GM21825 (cell line): ENCODE measurements around the gene PNRC2.
"Not testable (repeated sequence)": the region's sequence is repeated elsewhere in the genome, so short reads cannot be mapped to it uniquely, and the experiment has no call there.

ENCODE experiments used
- ATAC-seq: cut with Tn5 transposase; IDR thresholded peaks from one replicate; pipeline ENCODE4 v1.9.1; 2021; ENCODE audit warnings: mild to moderate bottlenecking, moderate library complexity; ENCODE audit not compliant: unreplicated experiment

Gene PNRC2

DNA sequence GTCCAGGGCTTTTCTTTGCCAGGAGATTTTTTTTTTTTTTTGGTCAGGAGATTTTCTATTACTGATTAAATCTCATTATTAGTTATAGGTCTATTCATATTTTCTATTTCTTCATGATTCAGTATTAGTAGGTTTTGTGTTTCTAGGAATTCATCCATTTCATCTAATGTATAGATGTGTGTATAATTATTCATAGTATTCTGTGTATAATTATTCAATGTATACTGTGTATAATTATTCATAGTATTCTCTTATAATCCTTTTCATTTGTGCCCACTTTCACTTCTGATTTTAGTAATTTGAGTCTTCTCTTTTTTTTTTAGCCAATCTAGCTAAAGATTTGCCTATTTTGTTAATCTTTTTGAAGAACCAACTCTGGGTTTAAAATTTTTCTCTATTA, 12.3 kb upstream of the PNRC2 start:
- ATAC-seq, result no peak

- no peak for ATAC-seq
Observed at GRCh38 chr1:23953020-23953419, 6.6 kb upstream of the PNRC2 start.

GRCh38 chr1:23957096-23957495, 2.5 kb upstream of the PNRC2 start:
- ATAC-seq, result no peak

GRCh38 chr1:23958040-23958809, 1.4 kb upstream of the PNRC2 start:
- ATAC-seq, result not testable (repeated sequence)

GRCh38 chr1:23958810-23959460, 693 bp upstream of the PNRC2 start:
- ATAC-seq, result peak; percentile 48

DNA sequence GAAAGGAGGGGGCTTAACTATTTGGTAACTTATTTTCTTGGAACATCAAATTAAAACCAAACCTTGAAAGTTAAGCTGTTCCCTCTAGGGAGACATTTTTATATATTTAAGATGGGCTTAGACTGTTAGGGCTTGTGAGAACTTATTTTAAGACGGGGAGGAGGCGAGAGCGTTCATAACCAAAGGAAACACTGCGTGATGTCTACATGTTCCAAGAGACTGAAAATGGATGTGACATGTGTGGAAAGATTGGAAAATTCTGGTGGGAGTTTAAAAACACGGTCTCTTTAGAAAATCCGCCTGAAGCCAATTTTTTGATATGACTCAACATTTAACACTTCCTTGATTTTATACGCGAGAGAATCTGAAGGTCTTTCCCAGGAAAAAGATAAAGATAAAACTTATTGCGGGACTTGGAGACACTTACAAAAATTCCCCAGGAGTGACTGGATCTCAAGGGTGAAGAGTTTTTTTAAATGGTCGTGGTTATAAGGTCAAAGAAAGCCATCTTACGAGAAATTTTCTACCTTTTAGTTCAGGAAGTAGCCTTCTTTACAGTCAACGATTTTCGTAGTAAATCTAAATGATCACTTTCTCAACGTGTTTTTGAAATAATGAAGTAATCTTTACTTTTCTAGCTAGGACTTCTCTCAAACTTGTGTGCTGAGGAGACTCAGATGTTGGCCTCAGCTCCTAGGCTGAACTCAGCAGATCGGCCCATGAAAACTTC, 828 bp downstream of the PNRC2 start:
- no peak for ATAC-seq

DNA sequence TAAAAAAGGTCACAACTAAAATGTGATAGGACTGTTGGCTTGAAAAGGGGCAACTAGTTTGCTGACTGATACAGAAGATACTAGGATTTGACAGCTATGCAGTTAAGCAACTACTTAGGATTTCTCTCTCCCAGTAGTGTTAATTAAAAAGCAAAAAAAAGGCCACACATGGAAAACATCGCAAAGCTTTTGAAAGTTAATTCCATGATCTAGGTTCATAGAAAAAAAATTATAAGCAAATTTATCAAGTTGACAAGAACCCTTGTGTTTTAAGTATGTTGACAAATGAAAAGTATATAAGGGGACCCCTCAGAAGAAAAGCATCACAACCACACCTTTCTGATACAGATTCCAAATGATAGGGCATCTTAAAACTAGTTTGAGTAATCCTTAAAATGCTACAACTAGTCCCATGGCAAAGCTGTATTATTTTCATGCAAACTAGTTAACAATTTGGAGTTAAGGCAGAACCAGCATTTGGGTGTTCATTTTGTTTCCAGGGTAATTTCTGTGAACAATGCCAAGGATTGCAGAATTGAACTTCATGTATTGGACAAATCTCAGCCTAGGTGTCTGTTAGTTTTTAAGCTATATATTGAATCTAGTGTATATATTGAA, 4.1 kb downstream of the PNRC2 start:
- no peak for ATAC-seq

DNA sequence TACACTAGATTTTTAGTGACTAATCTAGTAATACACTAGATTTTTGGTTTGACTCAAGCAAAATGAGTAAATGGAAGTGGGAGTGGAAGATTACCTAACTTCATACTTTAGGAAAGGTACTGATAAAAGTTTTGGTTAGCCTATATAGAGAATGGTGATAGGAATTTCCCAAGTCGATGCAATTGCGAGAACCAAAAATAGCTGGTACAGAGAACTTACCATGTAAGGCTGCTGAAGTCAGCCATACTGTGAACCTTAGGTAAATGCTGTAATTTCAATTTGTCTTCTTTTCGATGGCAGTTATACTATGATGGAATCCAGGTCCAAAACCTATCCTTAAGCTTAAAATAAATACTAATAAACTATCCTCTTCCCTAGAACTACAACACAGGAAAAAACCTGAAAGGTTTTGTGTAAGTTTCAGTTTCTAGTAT, 4.6 kb downstream of the PNRC2 start:
- no peak for ATAC-seq

DNA sequence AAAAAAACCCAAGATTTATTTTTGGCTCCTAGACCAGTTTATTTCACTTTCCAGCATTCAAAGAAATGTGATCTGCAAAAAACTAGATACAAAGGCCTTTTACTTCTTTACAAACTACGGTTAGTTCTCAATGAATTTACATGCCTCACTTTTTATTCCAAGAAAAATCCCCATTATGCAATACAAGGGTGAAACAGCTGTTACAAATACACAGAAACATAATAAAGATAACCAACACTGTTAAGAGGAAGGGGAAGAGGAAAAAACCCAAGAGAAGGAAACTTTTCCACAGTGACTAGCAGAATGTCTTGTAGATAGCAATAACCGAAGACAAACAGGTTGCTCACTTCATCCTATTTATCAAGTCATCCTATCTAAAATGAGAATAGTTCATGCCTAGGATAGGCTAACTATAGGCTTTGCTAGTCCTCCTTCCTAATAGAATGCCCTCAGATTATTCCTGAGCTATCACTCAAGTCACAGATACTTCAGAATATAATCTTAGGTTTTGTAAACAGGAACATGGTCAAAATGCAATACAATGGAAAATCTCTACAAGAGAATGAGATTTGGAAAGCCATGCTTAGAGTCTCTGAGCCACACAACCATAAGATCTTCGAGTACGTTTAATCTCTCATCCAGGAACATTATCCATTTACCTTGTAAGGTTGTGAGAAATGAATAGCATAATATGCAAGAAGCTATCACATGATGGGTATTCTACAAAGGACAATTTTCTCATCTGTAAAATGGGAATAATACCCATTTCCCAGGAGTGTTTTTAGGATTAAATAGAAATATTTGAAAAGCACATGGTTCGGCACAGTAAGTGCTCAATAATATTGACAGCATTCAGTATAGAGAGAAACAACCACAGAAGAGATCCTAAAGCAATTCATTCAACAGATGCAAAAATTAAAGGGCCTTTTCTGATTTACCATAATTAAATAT, 5.4 kb downstream of the PNRC2 start:
- no peak for ATAC-seq

DNA sequence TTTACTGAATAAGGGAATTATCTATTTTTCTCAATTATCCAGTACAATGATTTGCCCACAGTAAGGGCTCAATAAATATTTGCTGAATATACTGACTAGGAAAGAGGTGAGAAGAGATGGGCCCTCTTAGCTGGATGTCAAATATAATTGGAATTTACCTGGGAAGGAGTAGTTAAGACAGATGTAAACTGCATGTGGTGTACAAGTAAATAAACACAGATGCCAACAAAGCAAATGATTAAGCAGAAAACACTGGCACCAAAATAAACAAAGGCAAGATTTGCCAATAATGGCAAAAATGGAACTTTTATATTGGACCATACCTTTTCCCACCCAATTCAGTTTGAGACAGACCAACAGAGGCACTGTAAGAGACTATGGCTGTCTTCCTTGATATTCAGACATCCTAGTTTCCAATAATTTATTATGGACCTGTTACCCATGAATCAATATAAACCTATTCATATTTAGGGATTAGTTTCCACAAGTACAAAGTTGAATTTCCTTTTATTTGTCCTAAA, 7.4 kb downstream of the PNRC2 start:
- no peak for ATAC-seq

DNA sequence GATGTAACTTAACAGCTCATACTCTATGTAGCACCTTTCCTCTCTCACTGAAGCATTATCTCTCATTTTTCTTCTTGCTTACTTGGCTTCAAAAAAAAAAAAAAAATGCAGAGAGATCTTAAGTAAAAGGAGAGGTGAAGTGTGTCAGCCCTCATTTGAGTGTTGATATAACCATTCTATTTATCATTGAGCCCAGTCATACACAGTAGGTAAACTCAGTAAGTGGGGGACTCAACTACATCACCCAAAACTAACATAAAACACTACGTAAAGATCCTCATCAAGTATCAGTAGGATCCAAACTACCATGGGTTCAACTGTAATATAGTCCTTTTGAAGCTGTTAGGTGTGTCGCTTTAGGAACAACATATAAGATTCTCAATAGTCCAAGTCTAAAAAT, 8.2 kb downstream of the PNRC2 start:
- no peak for ATAC-seq

DNA sequence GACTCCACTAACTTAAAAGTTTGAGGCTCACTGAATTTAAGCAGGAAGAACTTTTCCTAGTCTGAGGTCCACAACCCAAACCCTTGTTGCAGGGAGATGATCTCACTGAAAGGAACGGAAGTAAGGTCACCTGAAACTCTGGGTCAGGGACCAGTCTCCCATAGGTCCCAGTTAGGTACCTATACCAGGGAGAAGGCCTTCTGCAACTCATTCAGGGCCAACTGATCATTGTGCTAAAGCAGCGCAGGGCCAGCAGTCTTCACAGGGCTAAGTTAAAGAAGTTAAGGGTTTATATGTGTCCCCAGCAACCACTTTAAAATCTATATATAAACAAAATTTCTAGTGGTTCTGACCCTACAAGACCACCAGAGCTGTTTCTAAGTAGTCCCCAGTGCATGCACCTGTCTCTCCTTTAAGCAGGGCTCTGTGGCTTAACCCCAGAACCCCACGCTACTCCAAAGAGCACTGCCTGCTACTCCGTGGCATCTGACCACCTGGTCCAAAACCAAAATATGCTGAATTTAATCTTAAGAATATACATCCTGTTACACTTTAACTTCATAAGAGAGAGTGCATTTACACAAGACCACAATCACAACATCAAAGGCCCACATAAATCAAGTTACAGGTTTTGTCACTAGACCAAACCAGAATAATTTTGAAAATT, 17.7 kb downstream of the PNRC2 start:
- ATAC-seq, result no peak

DNA sequence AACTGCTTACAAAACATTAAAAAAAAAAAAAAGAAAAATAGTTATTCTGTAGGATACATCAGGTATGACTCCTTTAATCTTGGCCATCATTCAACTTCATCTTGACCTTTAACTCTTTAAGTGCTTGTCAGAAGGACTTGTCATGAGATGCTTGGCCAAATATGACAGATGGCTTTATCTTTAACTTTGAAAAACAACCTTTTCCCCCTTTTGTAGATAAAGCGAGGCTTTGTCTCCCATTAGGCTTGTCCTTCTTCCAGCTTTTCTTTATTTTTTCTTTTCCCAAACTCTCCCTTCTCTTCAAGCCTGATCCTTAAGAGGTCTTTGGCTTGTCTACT, 18.2 kb downstream of the PNRC2 start:
- no peak for ATAC-seq

DNA sequence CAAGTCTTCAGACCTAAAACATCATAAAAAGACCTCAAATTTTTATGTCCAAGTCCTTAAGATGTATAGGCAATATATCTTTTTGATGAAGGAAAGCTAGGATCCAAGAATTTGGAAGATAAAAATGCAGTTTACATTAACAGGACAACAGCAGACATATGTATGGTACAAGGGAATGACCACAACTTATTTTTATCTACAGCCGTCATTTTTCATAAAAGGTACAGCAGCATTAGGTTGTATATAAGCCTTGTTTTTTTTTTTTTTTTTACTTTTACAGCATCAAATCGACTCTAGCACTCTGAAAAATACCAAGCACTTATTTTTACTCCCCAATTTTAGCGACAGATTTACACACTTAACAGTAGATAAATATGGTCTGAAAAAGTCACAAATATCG, 19.2 kb downstream of the PNRC2 start:
- ATAC-seq, result no peak

DNA sequence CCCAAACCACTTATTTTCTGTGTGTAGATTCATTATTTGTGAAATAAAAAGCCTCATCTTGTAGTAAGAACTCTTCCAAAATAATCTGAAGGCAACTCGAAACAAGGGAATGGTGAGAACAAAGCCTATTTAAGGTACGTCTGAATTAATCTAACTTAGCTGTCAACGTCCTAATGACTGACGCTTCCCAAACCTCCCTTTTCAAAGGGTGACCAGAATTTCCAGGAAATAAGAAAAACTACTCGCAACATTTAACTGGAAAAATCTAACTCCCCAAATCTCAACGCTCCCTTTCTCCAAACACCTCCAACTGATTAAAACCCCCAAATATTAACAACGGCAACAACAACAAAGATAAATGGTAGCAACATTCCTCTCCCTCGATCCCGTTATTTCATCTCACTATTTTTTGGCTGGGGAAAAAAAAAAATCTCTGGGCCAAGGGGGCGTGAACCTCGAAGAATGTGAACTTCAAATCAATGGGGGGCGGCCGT, 19.8 kb downstream of the PNRC2 start:
- ATAC-seq, result no peak

DNA sequence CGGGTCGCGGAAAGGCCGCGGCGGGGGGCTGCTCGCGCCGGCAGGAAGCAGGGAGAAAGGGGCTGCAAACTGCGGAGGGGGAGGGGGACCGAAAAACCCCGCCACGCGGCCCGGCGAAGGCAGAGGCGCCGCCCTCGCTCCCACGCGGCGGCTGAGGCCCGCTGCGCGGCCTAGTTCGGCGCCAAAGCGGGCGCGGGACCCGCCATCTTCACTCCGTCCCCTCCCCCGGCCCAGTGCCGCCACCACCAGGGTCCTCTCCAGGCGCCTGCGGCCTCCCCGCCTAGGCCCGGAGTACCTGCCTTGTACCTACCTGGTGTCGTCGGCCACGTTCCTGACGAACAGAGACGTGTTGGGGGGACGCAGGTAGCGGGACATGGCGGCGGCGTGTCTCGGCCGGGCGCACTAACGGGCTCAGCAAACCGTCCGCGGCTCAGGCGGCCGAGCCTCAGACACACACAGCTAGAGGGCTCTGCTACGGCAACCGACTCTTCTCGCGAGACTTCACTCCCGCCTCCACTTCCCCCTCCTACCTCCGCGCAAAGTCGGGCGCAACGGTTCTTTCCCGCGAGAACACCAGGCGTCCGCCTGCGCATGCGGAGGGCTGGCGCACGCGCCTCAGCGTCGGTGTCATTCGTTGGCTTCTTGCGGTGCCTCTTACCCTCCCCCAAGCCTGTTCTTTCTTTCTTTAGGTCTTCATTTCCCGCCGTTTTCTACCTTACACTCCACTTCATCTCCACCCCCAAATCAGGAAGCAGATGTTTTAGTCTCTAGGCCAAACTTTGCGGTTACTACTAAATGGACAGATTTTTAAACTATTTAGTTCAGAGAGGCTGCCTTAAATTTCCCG, 20.5 kb downstream of the PNRC2 start, which contains the start of gene SRSF10:
SRSF10 (minus strand) TSS at position 447 of the 847 bp plus-strand sequence; CDS start at position 375, 72 bp downstream.
- peak; percentile 86 for ATAC-seq

DNA sequence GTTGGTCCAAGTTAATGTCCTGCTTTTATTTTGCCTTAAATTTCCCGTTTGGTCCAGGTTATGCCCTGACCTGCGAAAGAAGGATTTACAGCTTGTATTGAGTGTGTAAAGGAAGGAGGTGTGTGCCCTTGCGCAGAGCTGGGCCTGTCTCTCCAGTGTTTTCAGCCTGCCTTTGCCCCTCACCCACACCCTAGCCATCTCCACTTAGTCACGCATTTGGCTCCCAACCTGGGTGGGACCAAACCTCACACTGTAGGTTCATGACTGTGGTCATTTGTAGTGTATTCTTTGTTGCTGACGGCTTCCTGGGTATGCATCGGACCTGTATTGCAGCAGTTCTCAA, 21.1 kb downstream of the PNRC2 start:
- ATAC-seq, result peak; percentile 40

- ATAC-seq, result no peak
Observed at GRCh38 chr1:23984417-23985186, 25.0 kb downstream of the PNRC2 start.
